HG03103 (cell line): ENCODE data around the gene HTRA2.
"Not testable (repeated sequence)": the region's sequence is repeated elsewhere in the genome, so short reads cannot be mapped to it uniquely, and the experiment has no call there.

Source experiments
- ATAC-seq: cut with Tn5 transposase; IDR thresholded peaks from one replicate; pipeline ENCODE4 v1.9.1; 2021; ENCODE audit warnings: low read depth; ENCODE audit not compliant: unreplicated experiment

HTRA2 gene

DNA sequence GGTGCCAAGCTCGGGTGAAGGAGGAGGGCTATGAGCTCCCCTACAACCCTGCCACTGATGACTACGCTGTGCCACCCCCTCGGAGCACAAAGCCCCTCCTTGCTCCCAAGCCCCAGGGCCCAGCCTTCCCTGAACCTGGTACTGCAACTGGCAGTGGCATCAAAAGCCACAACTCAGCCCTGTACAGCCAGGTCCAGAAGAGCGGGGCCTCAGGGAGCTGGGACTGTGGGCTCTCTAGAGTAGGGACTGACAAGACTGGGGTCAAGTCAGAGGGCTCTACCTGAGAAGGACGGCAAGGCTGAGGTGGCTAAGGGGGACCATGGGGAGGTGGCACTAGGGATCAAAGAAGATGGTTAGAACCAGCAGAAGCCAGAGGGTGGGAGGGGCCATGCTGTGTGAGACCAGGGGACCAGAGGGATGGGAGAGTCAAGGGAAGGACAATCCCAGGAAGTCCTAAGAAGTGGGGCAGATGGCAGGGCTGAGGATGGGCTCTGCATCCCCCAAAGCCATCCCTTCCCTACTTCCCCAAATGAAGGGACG lies 27.2 kb downstream of the HTRA2 start:
- ATAC-seq: no peak

- no peak for ATAC-seq
These were observed 28.8 kb downstream of the HTRA2 start for GRCh38 chr2:74558284-74559230.

GRCh38 chr2:74559912-74560311 lies 30.2 kb downstream of the HTRA2 start:
- ATAC-seq: no peak

DNA sequence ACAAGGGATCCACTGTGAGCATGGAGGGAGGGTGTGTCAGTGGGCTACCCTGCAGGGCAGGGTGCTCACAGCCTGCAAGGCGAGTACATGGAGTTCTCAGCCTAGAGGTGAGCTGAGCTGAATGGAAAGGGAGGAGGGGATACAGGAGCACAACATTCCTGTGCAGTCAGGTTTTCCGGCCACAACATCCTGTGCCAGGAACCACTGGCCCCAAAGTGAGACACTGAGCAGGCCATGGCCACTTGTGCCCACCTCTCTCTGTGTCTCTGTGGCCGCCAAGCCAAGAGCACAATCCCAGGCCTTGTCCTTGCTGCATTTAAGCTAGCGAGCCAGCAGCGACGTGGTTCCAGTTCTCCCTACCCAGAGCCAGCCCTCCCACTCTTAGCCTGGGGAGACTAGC lies 30.9 kb downstream of the HTRA2 start:
- no peak for ATAC-seq

- ATAC-seq: not testable (repeated sequence)
These were observed 31.3 kb downstream of the HTRA2 start for GRCh38 chr2:74561022-74561421.

DNA sequence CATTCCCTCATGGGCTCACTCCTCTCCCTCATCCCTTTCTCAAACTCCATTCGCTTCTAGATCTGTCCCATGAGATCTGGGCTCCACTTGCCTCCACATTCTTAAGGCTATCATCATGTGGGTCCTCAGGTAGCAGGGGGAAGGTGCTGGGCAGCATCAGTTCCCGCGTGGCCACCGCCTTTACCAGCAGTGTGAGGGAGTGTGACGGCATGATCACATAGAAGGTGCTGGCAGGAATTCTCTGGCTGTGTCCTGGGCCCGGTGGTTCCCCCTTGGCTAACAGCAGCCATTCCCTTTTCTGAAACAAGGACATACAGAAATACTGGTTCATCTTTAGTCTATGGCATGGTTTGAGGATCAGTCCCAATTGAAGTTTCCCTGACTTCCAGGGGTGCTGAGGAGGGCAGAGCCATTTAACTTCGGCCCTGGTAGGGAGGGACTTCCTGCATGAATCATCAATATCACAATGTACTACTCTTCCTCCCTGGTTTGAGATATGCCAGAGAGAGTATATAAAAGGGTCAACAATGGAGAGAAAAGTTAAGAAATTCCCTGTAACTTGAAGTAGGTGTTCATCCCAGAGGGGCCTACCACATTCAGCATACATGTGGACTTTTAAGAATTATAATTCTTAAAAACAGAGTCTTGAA lies 32.5 kb downstream of the HTRA2 start:
- no peak for ATAC-seq

DNA sequence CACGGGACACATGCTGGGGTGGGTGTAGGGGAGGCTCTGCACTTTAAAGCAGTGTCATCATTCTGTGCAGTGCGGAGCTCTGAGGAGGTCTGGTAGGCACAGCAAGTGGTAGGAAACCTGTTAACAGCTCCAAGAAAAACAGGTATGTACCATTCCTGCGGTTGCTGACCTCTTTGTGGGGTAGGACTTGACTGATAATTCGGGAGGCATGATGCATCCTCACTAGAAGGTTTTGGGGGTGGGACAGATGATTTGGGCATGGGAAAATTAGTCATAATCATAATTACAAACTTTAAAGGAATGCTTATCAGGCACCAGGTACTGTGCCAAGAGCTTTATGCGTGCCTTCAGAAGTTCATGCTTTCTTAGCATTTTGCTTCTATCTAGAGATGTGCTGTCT lies 34.5 kb downstream of the HTRA2 start:
- no peak for ATAC-seq

GRCh38 chr2:74566076-74566753 lies 36.5 kb downstream of the HTRA2 start:
- no peak for ATAC-seq

- ATAC-seq: no peak
These were observed 37.0 kb downstream of the HTRA2 start for GRCh38 chr2:74566754-74567085.

DNA sequence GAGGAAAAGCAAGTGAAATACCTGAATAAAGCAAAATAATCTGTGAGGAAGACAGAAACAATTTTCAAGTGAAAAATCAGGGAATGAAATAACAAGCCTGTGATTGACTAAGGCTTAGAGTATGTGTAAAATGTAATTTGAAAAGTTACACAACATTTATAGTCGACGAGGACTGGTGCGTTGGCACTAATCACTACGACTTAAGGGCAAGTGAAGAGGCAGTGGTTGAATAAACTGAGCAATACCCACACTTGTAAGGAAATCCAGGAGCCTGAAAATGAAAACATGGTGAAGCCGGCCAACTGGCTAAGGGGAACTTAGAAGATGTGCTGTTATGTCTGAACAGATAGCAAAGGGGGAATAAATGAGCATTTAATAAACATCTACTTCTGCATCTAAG lies 38.1 kb downstream of the HTRA2 start:
- ATAC-seq: no peak

DNA sequence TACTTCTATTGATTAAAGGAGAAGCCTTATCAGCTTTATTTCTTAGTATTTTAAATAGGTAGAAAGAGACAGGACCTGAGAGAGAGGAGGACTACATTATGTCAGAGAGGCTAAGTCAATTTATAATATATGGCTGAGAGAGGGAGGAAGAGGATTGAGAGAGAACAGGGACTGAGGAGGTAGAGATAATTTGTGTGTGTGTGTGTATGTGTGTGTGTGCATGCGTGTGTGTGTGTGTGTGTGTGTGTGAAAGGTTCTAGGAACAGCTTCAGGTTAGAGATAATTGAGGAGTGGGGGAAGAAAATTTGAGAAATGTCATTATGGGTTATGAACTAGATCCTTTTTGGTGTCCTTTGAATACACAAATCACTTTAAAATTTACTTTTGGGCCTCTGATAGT lies 40.0 kb downstream of the HTRA2 start:
- ATAC-seq: no peak

DNA sequence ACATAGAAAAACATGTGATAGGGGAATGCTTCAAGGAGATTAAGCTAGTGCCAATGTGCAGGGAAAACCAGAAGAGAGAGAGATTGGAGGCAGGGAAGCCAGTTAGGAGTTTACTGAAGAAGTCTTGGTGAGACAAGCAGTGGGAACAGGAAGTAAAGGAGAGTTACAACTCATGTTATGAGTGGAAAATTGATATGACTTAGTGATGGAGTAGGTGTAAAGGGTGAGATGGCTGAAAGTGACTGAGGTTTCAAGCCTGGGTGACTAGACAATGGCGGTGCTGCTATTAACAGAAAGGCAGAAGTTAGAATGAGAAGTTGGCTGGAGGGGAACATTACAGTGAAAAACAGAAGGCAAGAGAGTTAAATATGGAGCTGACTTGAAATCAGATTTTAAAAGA lies 41.3 kb downstream of the HTRA2 start:
- ATAC-seq: peak; percentile 69

DNA sequence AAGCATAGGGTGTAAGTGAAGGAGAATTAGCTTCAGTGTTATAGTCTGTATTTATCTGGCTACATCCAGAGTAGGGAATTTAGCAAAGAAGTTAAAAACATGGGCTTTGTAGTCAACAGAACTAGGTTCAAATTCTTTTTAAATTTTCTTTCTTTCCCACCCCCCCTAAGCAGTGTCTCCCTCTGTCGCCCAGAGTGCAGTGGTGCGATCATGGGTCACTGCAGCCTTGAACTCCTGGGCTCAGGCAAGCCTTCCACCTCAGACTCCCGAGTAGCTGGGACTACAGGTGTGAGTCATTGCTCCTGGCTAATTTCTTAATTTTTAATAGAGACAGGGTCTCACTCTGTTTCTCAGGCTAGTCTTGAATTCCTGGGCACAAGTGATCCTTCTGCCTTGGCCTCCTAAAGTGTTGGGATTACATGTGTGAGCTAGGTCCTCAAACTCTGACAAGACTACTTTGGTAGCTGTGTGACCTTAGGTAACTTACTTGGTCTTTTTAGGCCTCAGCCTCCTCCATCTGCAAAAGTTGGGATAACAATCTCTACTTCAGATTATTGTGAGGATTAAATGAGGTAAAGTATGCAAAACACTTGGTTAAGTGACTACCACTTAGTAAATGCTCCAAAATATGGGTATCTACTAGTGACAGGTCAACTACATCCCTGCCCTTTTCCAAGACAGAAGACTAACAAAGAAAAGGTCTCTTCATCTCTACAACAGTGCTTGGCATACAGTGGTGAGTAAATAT lies 42.6 kb downstream of the HTRA2 start:
- ATAC-seq: no peak

GRCh38 chr2:74573747-74574562 lies 44.2 kb downstream of the HTRA2 start:
- peak; percentile 33 for ATAC-seq

GRCh38 chr2:74575320-74575719 lies 45.6 kb downstream of the HTRA2 start:
- no peak for ATAC-seq

DNA sequence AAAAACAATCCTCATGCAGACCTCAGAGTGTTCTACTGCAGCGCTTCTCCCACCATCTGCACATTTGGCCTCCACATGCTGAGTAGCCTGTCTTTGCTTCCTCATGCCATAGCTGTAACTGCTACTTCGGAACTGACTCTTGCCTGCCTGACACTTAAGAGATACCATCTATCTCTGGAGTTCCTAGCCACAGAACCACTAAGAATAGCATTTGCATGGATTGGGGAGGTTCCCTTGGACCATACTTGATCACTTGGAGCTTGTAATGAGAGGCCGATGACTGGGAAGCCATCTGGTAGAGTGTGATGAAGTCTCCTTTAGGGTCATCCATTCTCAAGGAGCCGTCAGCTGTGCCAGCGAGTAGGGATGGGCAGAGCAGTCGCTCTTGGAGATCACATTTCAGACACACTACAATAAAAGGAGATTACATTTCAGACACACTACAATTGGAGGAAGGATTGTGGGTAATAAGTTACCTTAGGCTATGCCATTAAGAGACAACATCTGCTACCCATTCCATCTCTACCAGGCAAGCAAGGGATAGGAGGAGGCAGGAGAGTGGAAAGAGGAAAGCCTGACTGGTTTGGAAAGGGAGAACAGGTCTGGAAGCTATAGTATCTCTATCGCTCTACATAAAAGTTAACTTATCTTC lies 46.6 kb downstream of the HTRA2 start:
- ATAC-seq: no peak

DNA sequence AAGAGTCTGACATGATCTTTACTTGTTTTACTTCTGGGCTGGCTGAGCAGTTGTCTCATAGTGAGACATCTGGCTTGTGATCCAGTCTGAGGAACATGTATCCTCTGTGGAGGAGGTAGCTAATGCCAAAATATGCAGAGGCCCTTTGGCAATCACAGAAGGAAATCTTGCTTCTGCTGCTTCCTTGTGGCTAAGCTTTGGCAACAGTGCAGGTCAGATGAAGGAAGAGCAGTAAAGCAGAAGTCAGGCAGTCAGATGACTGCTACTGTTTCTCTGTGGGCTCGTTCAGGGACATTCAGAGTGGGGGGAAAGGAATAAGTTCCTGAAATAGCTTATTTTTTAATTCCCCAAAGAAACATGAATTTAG lies 47.1 kb downstream of the HTRA2 start:
- ATAC-seq: no peak

DNA sequence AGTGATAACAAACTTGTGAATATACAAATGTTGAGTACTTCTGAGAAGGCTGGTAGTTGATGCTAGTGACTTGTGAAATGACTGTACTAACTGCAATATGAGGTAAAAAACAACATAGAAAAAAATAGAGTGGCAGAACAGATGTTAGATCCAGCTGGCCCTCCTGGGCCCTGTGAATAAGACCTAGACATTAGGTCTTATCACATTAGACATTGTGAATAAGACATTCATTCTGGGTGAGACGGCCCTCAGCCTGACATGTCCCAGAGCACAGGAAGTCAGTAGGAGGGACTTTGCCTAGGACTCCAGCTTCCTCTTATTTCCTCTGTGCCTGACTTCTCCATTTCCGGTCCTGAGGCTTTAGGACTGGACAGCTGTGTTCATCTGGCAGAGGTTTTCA lies 47.7 kb downstream of the HTRA2 start:
- ATAC-seq: no peak

- ATAC-seq: peak; percentile 41
These were observed 48.7 kb downstream of the HTRA2 start for GRCh38 chr2:74578408-74578807.
